Endothelial cell of umbilical vein (primary cell): ENCODE measurements around the gene PI4K2B. TPM values are rescaled to one million over a fixed set of nuclear protein-coding genes. Genes with fewer than 3 reads are reported as not detected.
"Not testable (repeated sequence)": the region's sequence is repeated elsewhere in the genome, so short reads cannot be mapped to it uniquely, and the experiment has no call there.

Experiments used
- BruUV-seq: library from RNA; stranded (reverse); fragments of 400-500 nt; replicated peaks from 2 replicates; lab custom pipeline; 2021; lab: Mats Ljungman, UMichigan
- CTCF ChIA-PET: fragments of 300-600, 350-600 bp; sonication (Branson Sonifier 250); formaldehyde crosslinking; loops from one replicate; lab custom pipeline; 2021; ENCODE audit warnings: antibody characterized with exemption, inconsistent platforms; lab: Charles Lee
- POLR2A ChIA-PET: fragments of 300-600, 350-600 bp; sonication (Branson Sonifier 250); formaldehyde crosslinking; loops from one replicate; lab custom pipeline; 2021; ENCODE audit warnings: antibody characterized with exemption, inconsistent platforms; lab: Charles Lee
- DNase-seq: peaks from one replicate; pipeline ENCODE4 v3.0.0-alpha.2; 2011; ENCODE audit warnings: low read depth, low spot score
- FAIRE-seq: peaks from 2 replicates; lab custom pipeline; 2011; peaks lifted over from hg19 to GRCh38; lab: Jason Lieb, UNC
- H2AFZ ChIP-seq: 2 replicates; pipeline ENCODE4 v1.6.0; 2012; ENCODE audit warnings: low read depth, low read length, control low read depth, inconsistent platforms
- H3K27ac ChIP-seq: 2 replicates; pipeline ENCODE4 v1.5.1; 2011; ENCODE audit warnings: low read depth, mild to moderate bottlenecking, control low read depth, low read length, moderate library complexity; ENCODE audit not compliant: insufficient read depth
- H3K27me3 ChIP-seq, 2 experiments: 2 replicates each; pipeline versions ENCODE4 v1.6.0 to v1.6.1; 2011; ENCODE audit warnings: low read length in 2 of 2, mixed read lengths in 1 of 2; ENCODE audit not compliant: control insufficient read depth in 2 of 2, insufficient read depth in 2 of 2
- H3K36me3 ChIP-seq, 2 experiments: 2 replicates in 1 of 2; 3 replicates in 1 of 2; pipeline ENCODE4 v1.5.1; 2011; ENCODE audit warnings: low read length in 2 of 2, mild to moderate bottlenecking in 1 of 2, moderate library complexity in 1 of 2; ENCODE audit not compliant: control insufficient read depth in 2 of 2, insufficient read depth in 2 of 2; ENCODE audit errors: extremely low read depth in 1 of 2
- H3K4me1 ChIP-seq: 3 replicates; pipeline ENCODE4 v1.5.1; 2011; ENCODE audit warnings: mild to moderate bottlenecking, low read length; ENCODE audit not compliant: control insufficient read depth, insufficient read depth; ENCODE audit errors: extremely low read depth
- H3K4me2 ChIP-seq: 2 replicates; pipeline ENCODE4 v1.6.1; 2011; ENCODE audit warnings: low read length, control low read depth, mixed read lengths; ENCODE audit not compliant: insufficient read depth
- H3K4me3 ChIP-seq, 3 experiments: fragments of 200-600 bp in 1 of 3; sonication (generic), shearing (Covaris generic) in 1 of 3; replicated peaks in 1 of 3; 2 replicates each; pipeline ENCODE4 v1.5.1; 2011 to 2016; ENCODE audit warnings: control low read depth in 3 of 3, low read length in 3 of 3, mild to moderate bottlenecking in 2 of 3, inconsistent platforms in 1 of 3, low read depth in 1 of 3, moderate library complexity in 1 of 3; ENCODE audit not compliant: insufficient read depth in 1 of 3
- H3K79me2 ChIP-seq: 2 replicates; pipeline ENCODE4 v1.6.0; 2012; ENCODE audit warnings: low read length, inconsistent platforms; ENCODE audit not compliant: control insufficient read depth, insufficient read depth
- H3K9ac ChIP-seq: replicated peaks from 2 replicates; pipeline ENCODE3; 2011; ENCODE audit warnings: low read length, control low read depth; ENCODE audit not compliant: insufficient read depth; ENCODE audit errors: extremely low read depth
- H3K9me1 ChIP-seq: replicated peaks from 3 replicates; pipeline ENCODE4 v1.6.0; 2011; ENCODE audit warnings: mild to moderate bottlenecking, low read length; ENCODE audit not compliant: control insufficient read depth, insufficient read depth; ENCODE audit errors: extremely low read depth
- H3K9me3 ChIP-seq: replicated peaks from 2 replicates; pipeline ENCODE4 v1.5.1; 2012; ENCODE audit warnings: low read length, inconsistent platforms; ENCODE audit not compliant: control insufficient read depth, insufficient read depth
- H4K20me1 ChIP-seq: replicated peaks from 2 replicates; pipeline ENCODE3; 2011; ENCODE audit warnings: mild to moderate bottlenecking, low read length; ENCODE audit not compliant: control insufficient read depth, insufficient read depth; ENCODE audit errors: extremely low read depth
- CTCF ChIP-seq, 2 donors: IDR thresholded peaks; 1 replicate in 1 of 2; 2 replicates in 1 of 2; pipeline ENCODE4 v1.5.1; 2011; ENCODE audit warnings: low read length in 2 of 2, mild to moderate bottlenecking in 2 of 2, moderate library complexity in 2 of 2, control low read depth in 1 of 2, inconsistent platforms in 1 of 2, low read depth in 1 of 2; ENCODE audit not compliant: insufficient read depth in 1 of 2; ENCODE audit errors: extremely low read depth in 1 of 2
- EZH2 ChIP-seq: IDR thresholded peaks from 2 replicates; pipeline ENCODE4 v1.6.1; 2012; ENCODE audit warnings: borderline replicate concordance, low read depth, mild to moderate bottlenecking, moderate library complexity, low read length, inconsistent platforms; ENCODE audit not compliant: severe bottlenecking
- FOS ChIP-seq: IDR thresholded peaks from 2 replicates; pipeline ENCODE4 v1.6.1; 2011; ENCODE audit warnings: mild to moderate bottlenecking, low read length, moderate library complexity, borderline replicate concordance; ENCODE audit not compliant: insufficient read depth
- GATA2 ChIP-seq: IDR thresholded peaks from 2 replicates; pipeline ENCODE4 v1.7.0; 2011; ENCODE audit warnings: low read depth, mild to moderate bottlenecking, moderate library complexity, mixed read lengths, low read length; ENCODE audit not compliant: insufficient read length, insufficient read depth
- JUN ChIP-seq: IDR thresholded peaks from 2 replicates; pipeline ENCODE4 v1.6.1; 2011; ENCODE audit warnings: borderline replicate concordance, low read depth; ENCODE audit not compliant: insufficient read length, insufficient read depth
- MAX ChIP-seq: IDR thresholded peaks from 2 replicates; pipeline ENCODE4 v1.6.1; 2011; ENCODE audit not compliant: insufficient read depth, insufficient read length
- MYC ChIP-seq: IDR thresholded peaks from one replicate; pipeline ENCODE4 v1.6.1; 2011; ENCODE audit warnings: mild to moderate bottlenecking, low read depth, low read length
- POLR2A ChIP-seq: IDR thresholded peaks from 2 replicates; pipeline ENCODE4 v1.6.1; 2012; ENCODE audit warnings: low read depth, mild to moderate bottlenecking, control low read depth, low read length
- POLR2AphosphoS5 ChIP-seq: IDR thresholded peaks from 2 replicates; pipeline ENCODE4 v1.6.1; 2012; ENCODE audit warnings: low read depth, mild to moderate bottlenecking, control low read depth, low read length, moderate library complexity; ENCODE audit not compliant: insufficient read depth
- dilution Hi-C: fragments of 300-500 bp; cut with MboI; formaldehyde crosslinking; loops from one replicate; pipeline ENCODE4 v1.15.0; 2019; ENCODE audit warnings: low sequenced_read_pairs; ENCODE audit not compliant: extremely low pct_ligation_motif_present
- intact Hi-C: fragments of 100-400 bp; cut with micrococcal nuclease; formaldehyde crosslinking; loops from one replicate; pipeline ENCODE4 v1.10.0; 2022
- polyA plus RNA-seq, 4 experiments: library from polyadenylated mRNA; depleted of rRNA in 3 of 4; stranded (reverse) in 3 of 4; unstranded in 1 of 4; fragments of >200 nt; gene quantifications; 2 replicates each; pipeline versions ENCODE4 v1.2.1 to v1.2.3, GENCODE V29; 2011 to 2012; ENCODE audit warnings: missing spikeins in 1 of 4
- total RNA-seq: library from RNA; stranded (reverse); gene quantifications from 2 replicates; pipeline ENCODE4 v1.2.3, GENCODE V29; 2021

Gene PI4K2B
- total and polyA plus RNA-seq, 2 donors (not counting 3 experiments of a cell fraction or from before 2014, with no cell fraction given): 3.5 to 19.3 TPM

- H2AFZ ChIP-seq, CTCF ChIA-PET, H3K9me3 ChIP-seq, BruUV-seq, H3K9ac ChIP-seq, H3K4me1 ChIP-seq, dilution Hi-C loops, H3K4me2 ChIP-seq, DNase-seq, POLR2A ChIA-PET, intact Hi-C loops, H3K27ac ChIP-seq, FAIRE-seq, H3K9me1 ChIP-seq, H3K36me3 ChIP-seq, H3K27me3 ChIP-seq, H3K4me3 ChIP-seq, H4K20me1 ChIP-seq: not testable (repeated sequence)
- peaks cover 20% of the 10 kb centered on the region for H3K79me2 ChIP-seq
Measured at GRCh38 chr4:25242195-25242594, 8.4 kb downstream of the PI4K2B start.

GRCh38 chr4:25245181-25245580, 11.3 kb downstream of the PI4K2B start:
- TF ChIP-seq FOS (no peak), GATA2 (no peak), POLR2A (no peak), CTCF (IDR thresholded peaks at IDR 0.05; ENCODE audit: extremely low read depth in 1 of 2, insufficient read depth in 1 of 2, low read depth in 1 of 2, low read length in 2 of 2) (no peak), JUN (no peak), POLR2AphosphoS5 (no peak), EZH2 (no peak), MYC (no peak), MAX (no peak)
- intact Hi-C loops: no loop called here
- H4K20me1 ChIP-seq: no peaks in the 10 kb centered on the region
- dilution Hi-C loops: no loop called here
- H3K9me1 ChIP-seq: no peaks in the 10 kb centered on the region
- H2AFZ ChIP-seq: no peak overlapping the region
- DNase-seq (no peak), FAIRE-seq (no peak)
- no peak overlapping the region for H3K4me3 ChIP-seq
- H3K27ac ChIP-seq: no peak overlapping the region
- no peaks in the 10 kb centered on the region for H3K36me3 ChIP-seq
- BruUV-seq: no TSS peak
- H3K27me3 ChIP-seq: no peaks in the 10 kb centered on the region
- H3K9me3 ChIP-seq: no peaks in the 10 kb centered on the region
- H3K9ac ChIP-seq: no peak overlapping the region
- no peaks in the 10 kb centered on the region for H3K4me1 ChIP-seq
- ChIA-PET CTCF (no interaction called here), POLR2A (no interaction called here)
- peaks cover 12% of the 10 kb centered on the region for H3K79me2 ChIP-seq
- no peak overlapping the region for H3K4me2 ChIP-seq
